Stimulated activated CD8-positive, alpha-beta memory T cell treated with anti-CD3 and anti-CD28 coated beads, Interleukin-4, amount 100 ng/mL, for 48 hours (primary cell): ENCODE results near the gene PRKAG2.

Experiments used
- DNase-seq: peaks from one replicate; pipeline ENCODE4 v3.0.0-alpha.2; 2020

PRKAG2 gene

DNA sequence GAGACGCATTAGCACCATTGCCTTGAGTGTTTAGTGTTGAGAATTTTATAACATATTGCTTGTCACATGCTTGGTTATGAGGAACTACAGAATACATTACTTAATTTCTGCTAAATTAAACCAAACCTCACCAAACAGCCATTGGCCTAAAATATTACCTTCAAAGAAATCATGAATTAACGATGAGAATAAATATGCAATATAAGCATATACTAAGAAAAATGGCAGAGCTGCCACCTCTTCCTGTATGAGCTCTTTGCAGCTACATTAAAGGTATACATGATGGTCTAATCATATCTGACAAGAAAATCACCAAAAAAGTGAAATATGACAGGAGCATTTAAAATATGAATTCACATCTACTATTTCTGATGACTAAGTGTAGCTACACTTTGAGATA is 352.1 kb downstream of the PRKAG2 start:
- DNase-seq: no peak

GRCh38 chr7:151524331-151524730 is 352.6 kb downstream of the PRKAG2 start:
- DNase-seq: no peak

DNA sequence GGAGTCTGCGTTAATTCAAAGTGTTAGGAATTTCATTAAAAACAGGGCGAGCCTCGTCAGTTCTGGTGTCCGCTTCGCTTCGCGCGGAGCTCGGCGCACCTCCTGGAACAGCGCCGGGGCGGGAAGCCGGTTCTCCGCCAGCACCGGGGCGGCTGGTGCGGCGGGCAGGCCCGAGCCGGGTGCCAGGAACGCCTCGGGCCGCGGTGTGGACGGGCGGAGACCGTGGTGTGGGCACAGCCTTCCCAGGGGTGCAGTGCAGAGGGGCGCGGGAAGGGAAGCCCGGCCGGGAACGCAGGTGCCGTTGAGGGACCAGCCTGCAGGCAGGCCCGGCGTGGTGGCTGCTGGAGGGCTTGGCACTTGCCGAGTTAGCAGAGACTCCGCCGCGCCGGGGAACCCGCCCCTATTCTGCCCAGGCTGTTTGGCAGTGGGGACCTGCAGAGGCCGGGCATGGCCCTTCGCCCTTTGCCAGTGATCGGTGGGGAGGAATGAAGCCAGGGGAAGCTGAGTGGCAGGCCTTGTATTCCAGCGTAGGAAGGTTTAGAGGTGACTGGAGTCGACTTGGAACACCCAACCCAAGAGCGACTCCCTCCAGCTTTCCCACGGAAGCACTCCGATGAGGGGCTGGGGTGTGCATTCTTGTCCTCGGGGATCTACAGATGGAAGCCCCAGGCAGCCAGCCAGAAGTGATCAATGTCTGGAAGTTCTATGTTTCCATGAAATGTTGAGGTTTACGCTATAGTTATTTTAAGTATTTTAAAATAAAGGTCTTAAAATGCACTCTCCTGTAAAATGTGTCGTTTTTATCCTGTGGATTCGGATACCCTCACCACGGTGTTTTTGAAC is 356.3 kb downstream of the PRKAG2 start:
- peak; percentile 64 for DNase-seq

DNA sequence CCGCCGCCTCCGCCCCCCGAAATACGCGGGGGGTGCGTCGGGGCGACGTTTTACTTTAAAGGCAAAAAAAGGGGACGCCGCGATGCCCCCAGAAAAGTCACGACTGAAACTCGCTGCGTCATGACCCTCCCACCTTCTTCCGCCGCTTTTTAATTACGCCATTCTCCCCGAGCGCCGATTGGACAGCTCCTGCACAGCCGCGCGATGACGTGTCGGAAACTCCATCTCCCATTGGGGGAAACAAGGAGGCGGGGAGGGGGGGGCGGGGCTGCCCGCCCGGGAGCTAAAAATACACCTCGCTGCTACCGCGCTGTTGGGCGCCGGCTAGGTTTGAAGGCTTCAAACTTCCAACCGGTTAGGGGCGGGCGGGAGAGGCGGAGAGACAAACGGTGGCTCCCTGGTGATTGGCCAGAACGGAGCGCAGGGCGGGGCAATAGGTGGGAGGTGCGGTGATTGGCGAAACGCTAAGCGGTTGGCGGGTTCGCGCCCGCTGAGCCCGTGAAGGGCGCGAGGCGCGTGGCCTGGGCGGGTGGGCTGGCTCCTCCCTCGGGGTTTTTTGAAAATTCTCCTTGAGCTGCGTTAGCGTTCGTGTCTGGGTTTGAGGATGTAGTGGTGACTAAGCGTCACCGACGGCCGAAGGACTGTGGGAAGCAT is 357.0 kb downstream of the PRKAG2 start, which contains the start of gene RHEB:
TSS of gene RHEB (minus strand) at position 131 of the 654 bp plus-strand sequence. CDS start 384 bp downstream, outside the sequence.
- DNase-seq: peak; percentile 99

DNA sequence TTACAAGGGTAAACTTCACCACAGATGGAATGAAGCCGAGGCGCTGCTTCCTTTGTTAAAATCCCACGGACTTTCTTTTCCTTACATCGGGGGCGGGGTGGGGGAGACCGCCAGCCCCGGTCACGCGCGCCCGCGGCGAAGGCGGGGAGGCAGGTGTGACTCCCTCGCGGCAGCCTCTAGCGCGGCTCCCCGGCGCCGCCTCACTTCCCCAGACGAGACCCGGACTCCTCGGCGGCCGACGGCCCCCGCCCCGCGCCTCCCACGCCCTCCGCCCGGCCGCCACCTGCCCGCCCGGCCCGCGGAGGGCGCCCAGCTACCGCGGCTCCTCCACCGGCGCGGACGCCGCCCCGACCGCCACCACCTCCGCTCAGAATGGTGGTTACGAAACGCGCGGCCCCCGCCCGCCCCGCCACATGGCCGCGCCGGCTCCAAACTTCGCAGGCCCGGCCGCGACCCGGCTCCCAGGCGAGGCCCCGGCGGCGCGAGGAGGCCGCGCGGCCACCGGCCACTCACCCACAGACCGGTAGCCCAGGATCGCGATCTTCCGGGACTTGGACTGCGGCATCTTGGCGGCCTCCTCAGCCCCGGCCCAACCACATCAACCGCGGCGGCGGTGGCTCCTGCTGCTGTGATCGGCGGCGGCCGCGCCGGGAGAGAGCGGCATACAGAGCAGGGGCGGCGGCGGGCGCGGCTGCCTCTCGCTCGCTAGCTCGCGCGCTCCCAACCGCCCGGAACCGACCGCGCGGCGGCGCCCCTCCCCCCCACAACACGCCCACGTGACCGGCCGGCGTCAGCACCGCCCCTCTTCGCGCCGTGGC is 357.8 kb downstream of the PRKAG2 start:
- peak; percentile 66 for DNase-seq

- peak; percentile 74 for DNase-seq
Observed at GRCh38 chr7:151518105-151518946, 358.6 kb downstream of the PRKAG2 start.

GRCh38 chr7:151517601-151518104 is 359.3 kb downstream of the PRKAG2 start:
- no peak for DNase-seq

DNA sequence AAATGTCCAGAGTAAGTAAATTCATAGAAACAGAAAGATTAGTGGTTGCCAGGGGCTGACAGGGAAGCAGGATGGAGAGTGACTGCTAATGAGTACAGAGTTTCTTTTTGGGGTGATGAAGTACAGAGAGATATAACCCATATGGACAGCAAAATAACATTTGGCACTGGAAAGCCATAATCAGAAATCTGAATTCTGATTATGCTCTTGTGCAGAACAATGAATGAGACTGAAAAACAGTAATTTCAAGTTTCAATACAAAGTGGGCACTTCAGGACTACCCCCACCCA is 361.7 kb downstream of the PRKAG2 start:
- no peak for DNase-seq

GRCh38 chr7:151514461-151515275 is 362.2 kb downstream of the PRKAG2 start:
- DNase-seq: no peak

DNA sequence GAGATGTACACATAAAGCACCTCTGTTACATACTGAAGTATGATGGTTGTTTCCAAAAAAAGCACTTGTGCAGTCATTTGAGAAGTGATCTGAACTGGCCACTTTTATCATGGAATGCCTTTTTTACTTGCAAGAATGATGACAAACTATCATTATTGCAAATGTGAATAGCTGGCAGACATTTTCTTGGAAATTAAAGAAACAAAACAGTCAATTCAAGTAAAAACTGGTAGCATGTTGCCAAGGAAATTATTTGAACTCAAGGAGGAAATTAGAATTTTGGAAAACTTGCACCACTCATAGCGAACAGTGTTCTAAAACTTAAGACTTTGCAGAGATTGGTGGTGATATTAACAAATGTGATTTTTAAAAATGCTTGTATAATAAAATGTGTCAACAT is 363.8 kb downstream of the PRKAG2 start:
- DNase-seq: no peak

DNA sequence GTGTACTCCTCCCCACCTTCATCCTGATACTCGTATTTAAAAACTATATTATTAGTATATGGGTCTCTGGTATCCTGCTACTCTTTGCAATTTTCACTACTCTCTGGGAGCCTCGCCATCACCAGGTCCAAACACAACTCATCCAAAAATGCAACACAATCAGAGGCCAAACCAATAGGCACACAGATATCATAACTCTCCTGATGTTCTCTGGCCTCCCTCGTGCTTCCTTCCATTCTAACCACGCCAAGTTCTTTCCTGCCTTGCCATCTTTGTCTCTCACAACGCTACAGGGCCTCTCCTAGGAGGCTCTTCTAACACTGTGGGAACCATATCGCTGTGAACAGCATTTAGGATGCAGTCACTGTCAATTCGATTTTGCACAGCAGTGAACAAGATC is 364.6 kb downstream of the PRKAG2 start:
- no peak for DNase-seq

DNA sequence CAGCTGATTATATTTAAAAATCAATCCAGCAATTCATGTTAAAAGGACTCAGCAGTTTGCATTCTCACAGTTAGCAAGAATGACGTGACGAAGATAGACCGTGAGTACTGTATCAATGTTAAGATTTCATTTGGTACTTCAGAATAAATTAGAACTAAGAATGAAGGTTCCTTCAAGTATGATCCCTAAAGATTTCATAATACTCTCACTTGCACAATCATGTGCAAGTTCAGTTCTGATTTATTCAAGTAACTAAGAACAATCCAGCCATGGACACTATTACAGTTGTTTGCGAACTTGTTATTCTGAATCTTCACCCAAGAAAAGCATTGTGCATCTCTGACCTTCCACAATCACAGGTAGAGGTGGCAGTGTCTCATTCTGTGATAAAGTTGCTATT is 365.0 kb downstream of the PRKAG2 start:
- no peak for DNase-seq

DNA sequence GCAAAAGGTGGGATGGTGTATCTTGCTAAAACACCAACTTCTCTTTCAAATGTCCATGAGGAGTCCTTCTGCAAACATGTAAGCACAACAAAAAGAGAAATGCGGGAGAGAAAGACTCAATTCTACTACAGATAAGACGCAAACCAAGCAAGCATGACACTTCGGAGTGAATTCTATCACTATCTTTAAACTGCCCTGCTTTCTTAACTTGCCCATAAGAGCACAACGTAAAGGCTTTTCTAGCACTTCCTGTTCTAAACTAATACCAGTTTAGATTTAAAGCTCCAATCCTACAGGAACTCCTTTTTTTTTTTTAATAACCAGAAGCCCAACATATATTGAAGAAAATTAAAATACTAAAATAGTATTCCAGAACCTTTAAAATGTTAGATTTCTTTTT is 365.6 kb downstream of the PRKAG2 start:
- no peak for DNase-seq

GRCh38 chr7:151509670-151510333 is 367.1 kb downstream of the PRKAG2 start:
- no peak for DNase-seq

- no peak for DNase-seq
Observed at GRCh38 chr7:151508991-151509390, 367.9 kb downstream of the PRKAG2 start.

GRCh38 chr7:151507806-151508205 is 369.1 kb downstream of the PRKAG2 start:
- no peak for DNase-seq

- DNase-seq: no peak
Observed at GRCh38 chr7:151506901-151507382, 370.0 kb downstream of the PRKAG2 start.
